GM19463 (cell line): ENCODE data around the gene RND1.
"Not testable (repeated sequence)": the region's sequence is repeated elsewhere in the genome, so short reads cannot be mapped to it uniquely, and the experiment has no call there.

Experiments
- ATAC-seq: cut with Tn5 transposase; IDR thresholded peaks from one replicate; pipeline ENCODE4 v1.9.1; 2021; ENCODE audit warnings: mild to moderate bottlenecking, moderate library complexity; ENCODE audit not compliant: unreplicated experiment

RND1 gene

DNA sequence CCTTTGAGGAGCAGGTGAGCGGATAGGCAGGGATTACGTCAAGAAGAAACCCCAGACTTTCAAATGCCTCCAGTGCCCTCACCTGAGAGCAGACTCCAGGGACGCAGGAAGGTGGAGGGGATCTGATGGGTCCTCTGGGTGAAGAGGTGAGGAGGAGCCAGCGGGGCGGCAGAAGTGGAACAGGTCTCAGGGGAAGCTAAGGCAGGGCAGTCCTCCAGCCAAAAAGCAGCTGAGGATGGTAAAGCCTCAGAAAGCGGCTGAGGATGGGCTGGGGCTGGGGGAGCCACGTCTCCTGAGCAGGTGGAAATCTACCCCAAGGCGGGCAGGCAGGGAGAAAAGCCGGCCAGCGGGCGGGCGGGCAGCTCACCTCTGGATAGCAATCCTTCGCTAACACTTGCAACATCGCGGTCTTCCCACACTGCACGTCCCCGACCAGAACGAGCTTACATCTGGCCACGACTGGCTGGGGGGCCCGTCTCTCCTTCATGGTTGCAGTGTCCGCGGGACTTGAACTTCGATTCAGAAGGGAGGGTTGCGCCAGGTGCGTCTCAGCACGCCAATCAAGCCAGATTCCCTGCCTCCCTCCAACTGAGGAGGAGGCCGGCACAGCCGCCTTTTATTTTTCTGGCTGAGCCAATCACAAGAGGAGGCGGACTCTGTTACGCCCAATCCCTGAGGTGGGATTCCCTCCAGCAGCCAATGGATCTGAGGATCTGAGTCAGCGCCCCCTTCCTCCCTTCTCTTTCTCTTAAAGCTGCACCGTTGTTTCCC, at the start of gene RND1:
RND1 (minus strand) TSS at position 590 of the 771 bp plus-strand sequence; CDS start at position 487, 103 bp downstream.
- ATAC-seq: peak; percentile 95

DNA sequence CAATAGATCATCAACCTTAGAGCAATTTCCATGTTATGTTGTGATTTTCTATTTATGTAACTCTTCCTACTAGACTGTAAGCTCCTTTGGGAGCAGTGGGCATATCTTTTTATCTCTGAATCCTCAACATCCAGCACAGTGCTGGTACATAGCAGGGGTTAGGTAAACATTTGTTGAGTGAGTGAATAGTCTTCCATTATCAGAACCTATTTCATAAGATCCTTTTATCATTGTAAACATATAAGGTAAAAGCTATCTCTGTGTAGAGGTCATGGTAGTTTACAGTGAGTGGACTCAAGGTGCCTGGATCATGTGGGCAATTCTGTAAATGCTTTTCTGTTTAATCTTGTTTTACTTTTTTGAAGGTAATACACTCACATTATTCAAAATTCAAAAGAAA, 44.5 kb upstream of the RND1 start:
- ATAC-seq: no peak

DNA sequence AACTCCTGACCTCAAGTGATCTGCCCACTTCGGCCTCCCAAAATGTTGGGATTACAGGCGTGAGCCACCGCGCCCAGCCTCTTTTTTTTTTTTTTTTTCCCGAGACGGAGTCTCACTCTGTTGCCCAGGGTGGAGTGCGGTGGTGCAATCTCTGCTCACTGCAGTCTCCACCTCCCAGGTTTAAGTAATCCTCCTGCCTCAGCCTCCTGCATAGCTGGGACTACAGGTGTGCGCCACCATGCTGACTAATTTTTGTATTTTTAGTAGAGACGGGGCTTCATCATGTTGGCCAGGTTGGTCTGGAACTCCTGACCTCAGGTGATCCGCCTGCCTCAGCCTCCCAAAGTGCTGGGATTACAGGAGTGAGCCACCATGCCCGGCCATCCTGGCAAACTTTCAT, 44.0 kb upstream of the RND1 start:
- not testable (repeated sequence) for ATAC-seq

DNA sequence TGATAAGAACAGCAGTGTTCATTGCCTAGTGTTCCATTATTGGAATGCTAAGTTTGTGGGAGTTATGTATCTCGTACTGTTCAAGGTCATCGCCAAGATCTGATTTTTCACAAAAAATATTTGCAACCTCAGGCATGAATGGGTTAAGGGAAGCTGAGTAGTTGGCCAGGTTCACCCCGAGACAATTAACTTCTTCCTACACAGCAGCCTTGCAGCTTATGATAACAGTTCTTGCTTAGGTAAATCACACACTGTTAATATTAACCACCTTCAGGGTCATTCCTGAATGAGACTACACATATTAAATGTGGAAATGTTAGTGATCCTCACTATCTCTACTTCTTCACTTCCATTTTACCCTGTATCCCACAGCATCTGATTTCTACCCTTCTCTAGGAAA, 41.6 kb upstream of the RND1 start:
- no peak for ATAC-seq

DNA sequence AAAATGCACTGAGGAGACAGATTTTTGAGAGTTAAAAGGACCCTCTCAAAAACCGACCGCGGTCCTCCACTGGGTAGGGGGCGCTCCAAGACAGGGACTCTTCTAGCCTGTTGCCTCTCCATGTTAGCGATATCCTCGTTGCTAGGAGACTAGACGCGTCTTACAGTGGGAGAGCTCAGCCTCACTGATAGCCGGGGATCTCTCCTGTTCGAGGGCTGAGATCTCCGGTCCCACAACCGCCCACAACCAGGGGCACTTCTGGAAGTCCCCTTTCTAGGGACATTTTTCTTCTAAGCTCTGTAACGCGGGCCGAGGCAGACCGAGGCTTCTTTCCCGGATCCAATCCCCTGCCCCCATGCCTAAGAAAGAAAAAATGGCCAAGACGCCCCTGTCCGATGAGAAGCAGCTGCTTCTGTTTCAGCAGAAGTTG, 38.3 kb upstream of the RND1 start:
- peak; percentile 66 for ATAC-seq

DNA sequence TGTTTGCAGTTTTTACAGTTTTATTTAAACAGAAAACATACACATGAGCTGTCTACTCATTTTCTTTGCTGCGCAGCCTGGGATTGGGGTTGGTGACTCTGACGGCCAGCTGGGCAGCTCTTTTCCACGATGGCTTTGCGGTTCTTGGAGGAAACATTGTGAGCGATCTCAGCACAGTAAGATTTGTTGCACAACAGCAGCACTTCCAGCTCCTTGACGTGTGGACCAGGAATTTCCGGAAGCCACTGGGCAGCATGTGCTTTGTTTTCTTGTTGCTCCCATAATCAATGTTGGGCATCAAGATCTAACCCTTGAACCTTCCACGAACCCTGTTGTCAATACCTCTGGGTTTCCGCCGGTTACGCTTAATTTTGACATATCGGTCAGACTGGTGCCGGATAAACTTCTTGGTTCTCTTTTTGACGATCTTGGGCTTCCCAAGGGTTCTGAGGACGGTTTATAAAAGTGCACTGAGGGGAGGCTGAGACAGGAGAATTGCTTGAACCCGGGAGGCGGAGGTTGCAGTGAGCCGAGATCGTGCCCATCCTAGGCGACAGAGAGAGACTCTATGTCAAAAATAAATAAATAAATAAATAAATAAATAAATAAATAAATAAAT, 37.8 kb upstream of the RND1 start:
- no peak for ATAC-seq

DNA sequence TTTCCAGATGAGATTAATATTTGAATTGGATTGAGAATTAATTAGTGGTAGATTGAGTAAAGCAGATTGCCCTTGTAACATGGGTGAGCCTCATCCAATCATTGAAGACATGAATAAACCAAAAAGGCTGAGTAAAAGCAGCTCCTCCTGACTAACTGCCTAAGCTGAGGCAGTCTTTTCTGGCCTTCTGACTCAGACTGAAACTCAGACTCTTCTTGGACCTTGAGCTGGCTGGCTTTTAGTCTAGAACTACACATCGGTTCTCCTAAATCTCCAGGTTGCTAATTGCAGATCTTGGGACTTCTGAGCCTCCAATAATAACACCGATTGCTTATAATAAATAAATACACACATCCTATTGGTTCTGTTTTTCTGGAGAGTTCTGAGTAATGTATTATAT, 35.6 kb upstream of the RND1 start:
- ATAC-seq: peak; percentile 85

DNA sequence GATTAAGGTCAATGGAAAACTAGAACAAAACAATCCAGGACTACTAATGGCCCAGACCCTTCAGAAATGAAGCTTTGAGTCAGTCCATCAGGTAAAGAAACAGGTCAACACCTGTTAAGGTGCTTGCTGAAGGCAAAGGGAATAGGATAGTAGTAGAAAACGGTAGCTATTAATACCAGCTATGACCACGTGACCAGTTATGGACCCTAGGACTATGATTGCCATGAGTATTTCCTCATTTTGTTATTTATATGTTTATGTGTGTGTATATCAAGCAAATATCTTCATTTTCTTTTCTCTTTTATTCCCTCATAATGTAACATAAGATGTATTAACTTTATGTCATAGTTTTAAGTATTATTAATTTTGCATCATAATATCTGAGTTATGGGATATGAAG, 34.0 kb upstream of the RND1 start:
- no peak for ATAC-seq

DNA sequence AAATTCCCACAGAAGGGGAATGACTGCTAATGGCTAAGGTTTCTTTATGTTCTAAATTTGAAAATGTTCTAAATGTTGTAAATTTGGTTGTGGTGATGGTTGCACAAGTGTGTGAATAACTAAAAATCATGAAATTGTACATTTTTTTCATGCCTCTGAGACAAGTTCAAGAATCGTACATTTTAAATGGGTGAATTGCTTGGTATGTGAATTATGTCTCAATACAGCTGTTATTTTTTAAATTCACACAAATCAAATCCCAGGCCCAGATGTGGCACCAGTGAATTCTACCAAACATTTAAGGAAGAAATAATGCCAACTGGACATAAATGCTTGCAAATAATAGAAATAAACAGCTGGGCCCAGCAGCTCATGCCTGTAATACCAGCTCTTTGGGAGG, 28.6 kb upstream of the RND1 start:
- no peak for ATAC-seq

DNA sequence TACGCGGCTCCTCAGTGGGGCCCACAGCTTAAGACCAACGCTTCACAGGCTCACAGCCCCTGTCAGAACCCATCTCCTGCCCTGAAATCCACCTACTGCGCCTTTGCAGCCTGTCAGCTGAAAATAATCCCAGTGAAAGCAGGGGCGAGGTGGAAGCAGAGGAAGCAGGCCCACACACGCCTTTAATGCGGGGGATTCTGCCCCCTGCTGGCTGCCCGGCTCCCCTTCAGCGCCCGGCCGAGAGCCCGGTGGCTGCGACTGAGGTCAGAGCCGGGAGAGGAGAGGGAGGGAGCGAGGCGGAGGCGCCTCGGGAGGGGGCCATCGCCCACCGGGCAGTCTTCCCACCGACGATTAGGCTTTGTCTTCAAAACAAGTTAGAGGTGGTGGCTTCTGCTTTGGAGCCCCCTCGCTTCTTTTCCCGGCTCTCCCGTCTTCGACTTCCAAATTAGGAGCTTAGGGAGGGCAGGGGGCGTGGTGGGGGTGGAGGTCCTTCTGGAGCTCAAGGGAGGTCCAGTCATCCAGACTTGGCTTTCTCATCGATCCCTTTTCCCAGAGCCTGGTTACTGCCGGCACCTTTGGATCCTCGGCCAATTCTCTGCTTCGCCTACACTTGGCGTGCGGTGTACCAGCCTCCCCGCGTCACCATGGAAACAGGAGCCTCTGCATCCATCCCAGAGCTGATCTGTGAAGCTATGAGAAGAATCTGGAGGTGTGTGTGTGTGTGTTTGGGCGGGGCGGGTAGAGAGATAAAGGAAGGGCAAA, 25.2 kb upstream of the RND1 start:
- ATAC-seq: peak; percentile 78

DNA sequence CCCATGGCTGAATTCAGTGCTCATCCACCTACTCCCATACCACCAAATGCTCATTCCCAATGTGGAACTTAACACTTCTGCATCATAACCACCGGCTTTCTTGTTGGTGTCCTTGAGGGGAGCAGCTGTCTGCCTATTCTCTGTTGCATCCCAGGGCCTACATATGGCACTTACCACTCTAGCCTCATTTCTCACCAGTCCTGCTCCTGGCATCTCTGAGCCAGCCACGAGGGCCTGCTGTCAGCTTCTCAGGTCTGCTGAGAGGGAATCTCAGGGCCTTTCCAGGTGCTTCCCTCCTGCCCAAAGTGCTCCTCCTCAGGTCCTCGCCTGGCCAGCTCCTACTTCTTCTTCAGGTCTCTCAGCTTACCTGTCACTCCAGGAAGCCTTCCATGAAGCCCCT, 24.0 kb upstream of the RND1 start:
- ATAC-seq: no peak

DNA sequence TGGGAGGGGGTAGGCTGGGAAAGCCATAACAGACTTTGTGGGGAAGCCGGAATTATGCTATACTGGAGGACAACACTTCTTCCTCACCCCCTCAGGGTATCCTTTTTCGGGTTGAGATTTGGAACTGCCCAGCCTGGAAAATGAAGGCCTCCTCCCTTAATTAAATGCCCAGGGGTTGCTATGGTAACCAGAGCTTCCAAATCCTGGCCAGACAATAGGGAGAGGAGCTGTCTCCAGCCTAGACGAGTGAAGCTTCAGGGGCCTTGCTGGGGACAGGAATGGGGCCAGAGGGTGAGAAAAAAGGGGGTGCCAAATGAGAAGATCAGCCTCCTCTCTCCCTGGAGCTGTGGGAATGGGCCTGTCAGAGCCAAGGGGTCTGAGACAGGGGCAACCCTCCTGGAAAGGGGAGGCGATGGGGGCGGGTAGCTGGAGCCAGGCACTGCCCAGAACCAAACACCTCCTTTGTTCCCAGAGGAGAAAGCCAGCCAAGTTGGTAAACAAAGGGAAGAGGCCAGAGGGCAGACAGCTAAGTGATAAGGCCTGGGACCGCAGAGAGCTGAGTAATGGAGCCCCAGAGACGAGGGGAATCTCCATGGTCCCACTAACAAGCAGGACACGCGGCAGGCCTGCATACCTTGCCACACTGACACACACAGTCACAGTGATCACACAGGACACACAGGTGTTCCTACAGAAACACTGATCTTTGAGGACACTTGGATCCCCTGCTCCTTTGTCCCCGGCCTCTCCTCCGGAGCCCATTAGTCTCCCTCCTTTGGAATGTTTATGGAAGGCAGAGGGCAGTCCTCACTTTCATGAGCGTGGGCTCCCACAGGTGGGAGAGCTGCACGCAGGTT, 17.9 kb upstream of the RND1 start:
- ATAC-seq: no peak

DNA sequence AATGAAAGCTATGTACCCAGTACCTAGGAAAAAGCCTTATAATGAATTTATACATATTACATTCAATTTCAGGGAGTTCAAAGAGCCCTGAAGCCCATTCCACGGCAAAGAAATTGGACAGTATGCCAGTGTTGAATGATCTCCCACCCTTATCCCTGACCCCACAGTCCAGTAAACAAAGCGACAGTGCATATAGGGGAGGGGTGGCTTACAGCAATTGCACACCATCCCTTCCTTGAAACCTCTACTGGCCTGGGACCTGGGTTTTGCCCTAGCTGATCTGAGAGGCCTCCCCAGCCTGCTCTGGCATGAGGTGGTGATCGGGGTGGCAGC, 17.3 kb upstream of the RND1 start:
- no peak for ATAC-seq

DNA sequence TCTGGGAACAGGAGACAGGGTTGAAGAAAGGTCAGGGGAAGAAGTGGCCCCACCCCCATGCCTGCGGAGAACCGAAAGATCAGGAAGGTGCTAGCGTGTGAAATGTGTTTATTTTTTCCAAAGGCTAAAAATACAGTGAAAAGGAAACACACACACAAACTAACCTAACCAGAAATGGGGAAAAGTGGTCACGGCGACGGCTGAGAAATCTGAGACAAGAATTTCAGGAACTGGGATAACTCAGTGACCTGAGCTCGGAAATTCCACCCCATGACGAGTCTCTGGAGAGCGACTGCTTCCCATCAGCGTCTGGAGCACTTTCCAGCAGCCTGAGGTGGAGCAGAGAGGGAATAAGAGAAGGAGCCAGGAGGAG, 16.6 kb upstream of the RND1 start:
- ATAC-seq: no peak

DNA sequence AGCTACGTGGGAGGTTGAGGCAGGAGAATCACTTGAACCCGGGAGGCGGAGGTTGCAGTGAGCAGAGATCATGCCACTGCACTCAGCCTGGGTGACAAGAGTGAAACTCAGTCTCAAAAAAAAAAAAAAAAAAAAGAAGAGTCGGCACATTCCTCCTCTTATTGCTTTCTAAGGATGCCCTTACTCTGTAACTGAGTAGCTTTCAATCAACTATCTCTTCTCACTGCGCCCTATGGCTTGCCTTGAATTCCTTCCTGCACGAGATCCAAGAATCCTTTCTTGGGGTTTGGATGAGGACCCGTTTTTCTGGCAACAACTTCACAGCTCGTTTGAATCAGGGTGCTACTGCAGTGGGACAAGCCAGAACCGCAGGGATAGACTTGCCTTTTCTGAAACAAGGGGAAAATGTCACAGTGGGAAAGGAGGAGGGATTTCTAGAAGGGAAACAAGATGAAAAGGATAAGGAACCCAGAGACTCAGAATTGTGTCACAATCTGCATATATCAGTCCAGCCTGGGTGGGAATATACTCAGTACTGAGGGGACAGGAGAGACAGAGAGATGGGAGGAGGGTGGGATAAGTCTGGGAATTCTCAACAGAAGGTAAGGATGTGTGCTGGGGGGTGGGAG, 16.1 kb upstream of the RND1 start:
- no peak for ATAC-seq

DNA sequence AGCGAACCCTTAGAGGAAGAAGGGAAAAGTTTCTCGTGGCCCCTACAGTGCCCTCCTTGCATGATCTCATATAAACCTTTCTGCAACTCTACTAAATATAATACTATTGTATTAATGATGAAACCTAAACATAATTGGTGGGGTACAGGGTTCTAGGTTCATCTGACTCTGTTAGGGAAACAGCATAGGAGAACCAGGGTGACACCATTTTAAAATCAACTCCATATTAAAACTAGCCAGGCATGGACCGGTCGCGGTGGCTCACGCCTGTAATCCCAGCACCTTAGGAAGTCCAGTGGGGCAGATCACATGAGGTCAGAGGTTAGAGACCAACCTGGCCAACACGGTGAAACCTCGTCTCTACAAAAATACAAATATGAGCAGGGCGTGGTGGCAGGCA, 15.0 kb upstream of the RND1 start:
- ATAC-seq: no peak

DNA sequence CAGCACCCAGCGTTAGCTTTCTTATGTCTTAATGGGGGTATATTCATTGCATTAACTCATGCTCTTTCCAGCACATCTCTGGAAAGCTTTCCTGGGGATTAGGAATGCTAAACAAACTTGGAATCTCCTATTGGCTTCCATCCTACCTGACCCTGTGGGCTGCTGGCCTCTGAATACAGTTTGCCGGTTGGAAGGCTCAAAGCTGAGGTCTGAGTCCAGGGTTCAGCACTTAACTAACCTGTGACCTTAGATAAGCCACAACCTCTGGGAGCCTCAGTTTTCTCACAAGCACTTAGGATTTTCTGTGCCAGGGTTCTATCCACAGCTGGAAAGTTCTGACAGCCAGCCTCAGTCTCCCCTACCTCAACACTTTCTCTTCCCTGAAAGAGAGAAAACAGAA, 12.9 kb upstream of the RND1 start:
- no peak for ATAC-seq

DNA sequence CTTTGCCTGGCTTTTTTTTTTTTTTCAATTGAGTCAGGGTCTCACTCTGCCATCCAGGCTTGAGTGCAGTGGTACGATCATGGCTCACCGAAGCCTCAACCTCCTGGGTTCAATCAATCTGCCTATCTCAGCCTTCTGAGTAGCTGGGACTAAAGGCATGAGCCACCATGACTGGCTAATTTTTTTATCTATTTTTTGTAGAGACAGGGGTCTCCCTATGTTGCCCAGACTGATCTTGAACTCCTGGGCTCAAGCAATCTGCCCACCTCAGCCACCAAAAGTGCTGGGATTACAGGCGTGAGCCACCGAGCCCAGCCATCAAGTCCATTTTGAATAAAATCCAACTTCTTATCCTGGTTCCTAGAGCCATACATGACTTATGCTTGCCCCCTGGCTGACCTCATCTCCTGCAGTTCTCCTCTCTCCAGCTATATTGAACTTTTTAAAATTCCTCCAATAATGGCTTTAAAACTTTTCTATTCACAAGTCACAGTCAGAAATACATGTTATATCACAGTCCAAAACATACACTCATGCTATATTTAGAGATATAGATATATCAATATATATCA, 10.4 kb upstream of the RND1 start:
- no peak for ATAC-seq

DNA sequence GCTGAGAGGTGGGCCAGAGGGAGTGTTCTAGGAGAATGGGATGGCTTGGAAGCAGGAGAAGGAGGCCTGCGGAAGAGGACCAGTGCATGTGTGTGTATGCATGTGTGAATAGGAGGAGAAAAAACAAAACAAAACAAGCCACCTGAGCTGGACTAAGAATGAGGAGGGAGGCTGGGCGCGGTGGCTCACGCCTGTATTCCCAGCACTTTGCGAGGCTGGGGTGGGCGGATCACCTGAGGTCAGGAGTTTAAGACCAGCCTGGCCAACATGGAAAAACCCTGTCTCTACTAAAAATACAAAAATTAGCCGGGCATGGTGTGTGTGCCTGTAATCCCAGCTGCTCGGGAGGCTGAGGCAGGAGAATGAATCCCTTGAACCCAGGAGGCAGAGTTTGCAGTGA, 7.9 kb upstream of the RND1 start:
- ATAC-seq: not testable (repeated sequence)

DNA sequence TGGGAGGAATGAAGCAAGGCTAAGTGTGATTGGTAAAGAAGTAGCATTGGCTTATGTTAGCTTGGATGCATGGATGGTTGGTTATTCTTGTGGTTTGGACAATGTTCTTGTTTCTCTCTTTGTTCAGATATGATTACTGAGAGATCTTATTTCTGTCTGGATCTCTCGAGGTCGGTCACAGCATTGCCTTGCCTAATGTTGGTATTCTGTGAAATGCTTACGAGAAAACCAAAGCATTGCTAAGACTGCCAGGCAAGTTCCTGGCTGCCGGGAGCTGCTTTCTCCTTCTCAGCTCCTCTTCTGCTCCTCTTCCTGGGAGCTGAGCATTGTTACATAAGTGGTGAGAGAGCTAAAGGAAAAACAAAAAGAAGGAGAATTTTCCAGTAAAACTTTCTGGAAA, 7.4 kb upstream of the RND1 start:
- ATAC-seq: no peak
